Lower leg skin (tissue), 4 donors: ENCODE data around the gene PITPNC1. TPM values are rescaled to one million over a fixed set of nuclear protein-coding genes. Genes with fewer than 3 reads are reported as not detected.

Source experiments
- DNase-seq, 2 donors: peaks; one replicate each; pipeline ENCODE4 v3.0.0-alpha.2; 2019; ENCODE audit warnings: low spot score in 2 of 2
- H3K4me3 ChIP-seq: fragments of 200-600 bp; sonication (generic); 2 replicates; pipeline ENCODE4 v1.5.1; 2017; ENCODE audit warnings: mild to moderate bottlenecking, low read depth; ENCODE audit not compliant: poor library complexity, severe bottlenecking
- POLR2A ChIP-seq, 2 donors: fragments of 450-650 bp; IDR thresholded peaks; one replicate each; pipeline ENCODE4 v1.6.1; 2016 to 2017; ENCODE audit warnings: antibody characterized with exemption in 2 of 2, mild to moderate bottlenecking in 1 of 2, moderate library complexity in 1 of 2
- WGBS, 2 donors: methylation state at CpG; one replicate each; pipeline ENCODE4 v1.1.5; 2018; 5-methylcytosine and 5-hydroxymethylcytosine counted together
- intact Hi-C: fragments of 100-400 bp; cut with DNase I; formaldehyde crosslinking; loops from one replicate; pipeline ENCODE4 v1.15.0; 2023; ENCODE audit warnings: low total_unique reads
- total RNA-seq, 4 donors: library from RNA; depleted of rRNA; stranded (reverse); fragments of >200 nt; gene quantifications; one replicate each; pipeline ENCODE4 v1.1.0, GENCODE V29; 2016
- TF ChIP-seq, protein P1 (sequence below), 3 donors: fragments of 450-650 bp; IDR thresholded peaks; one replicate each; pipeline ENCODE4 v1.5.1; 2016; ENCODE audit warnings: antibody characterized with exemption in 3 of 3, mild to moderate bottlenecking in 3 of 3, moderate library complexity in 2 of 3

The PITPNC1 gene
- total RNA-seq, 4 donors from 2014 or later = 1.7 to 8.2 (median 4.6) TPM

DNA sequence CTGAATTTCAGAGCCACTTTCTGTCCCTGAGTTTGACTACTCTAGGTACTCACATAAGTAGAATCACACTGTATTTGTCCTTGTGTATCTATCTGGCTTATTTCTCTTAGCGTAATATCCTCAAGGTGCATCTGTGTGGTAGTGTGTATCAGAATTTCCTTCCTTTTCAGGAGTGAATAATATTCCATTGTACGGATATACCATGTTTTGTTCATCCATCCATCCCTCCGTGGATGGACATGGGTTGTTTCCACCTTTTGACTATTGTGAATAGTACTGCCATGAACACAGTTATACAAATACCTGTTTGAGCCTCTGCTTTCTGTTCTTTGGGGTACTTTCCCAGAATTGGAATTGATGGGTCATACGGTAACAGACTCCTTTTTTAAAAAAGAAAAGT, 111.7 kb downstream of the PITPNC1 start:
- TF ChIP-seq, protein P1, sequence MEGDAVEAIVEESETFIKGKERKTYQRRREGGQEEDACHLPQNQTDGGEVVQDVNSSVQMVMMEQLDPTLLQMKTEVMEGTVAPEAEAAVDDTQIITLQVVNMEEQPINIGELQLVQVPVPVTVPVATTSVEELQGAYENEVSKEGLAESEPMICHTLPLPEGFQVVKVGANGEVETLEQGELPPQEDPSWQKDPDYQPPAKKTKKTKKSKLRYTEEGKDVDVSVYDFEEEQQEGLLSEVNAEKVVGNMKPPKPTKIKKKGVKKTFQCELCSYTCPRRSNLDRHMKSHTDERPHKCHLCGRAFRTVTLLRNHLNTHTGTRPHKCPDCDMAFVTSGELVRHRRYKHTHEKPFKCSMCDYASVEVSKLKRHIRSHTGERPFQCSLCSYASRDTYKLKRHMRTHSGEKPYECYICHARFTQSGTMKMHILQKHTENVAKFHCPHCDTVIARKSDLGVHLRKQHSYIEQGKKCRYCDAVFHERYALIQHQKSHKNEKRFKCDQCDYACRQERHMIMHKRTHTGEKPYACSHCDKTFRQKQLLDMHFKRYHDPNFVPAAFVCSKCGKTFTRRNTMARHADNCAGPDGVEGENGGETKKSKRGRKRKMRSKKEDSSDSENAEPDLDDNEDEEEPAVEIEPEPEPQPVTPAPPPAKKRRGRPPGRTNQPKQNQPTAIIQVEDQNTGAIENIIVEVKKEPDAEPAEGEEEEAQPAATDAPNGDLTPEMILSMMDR (IDR thresholded peaks at IDR 0.05) = no peak
- TF ChIP-seq POLR2A (IDR thresholded peaks at IDR 0.05) = no peak
- no peak for DNase-seq
- 99% methylated on average over 4 of the region's 4 CpGs for WGBS, 2 donors
- intact Hi-C loops = no loop called here
- H3K4me3 ChIP-seq = no peak overlapping the region

DNA sequence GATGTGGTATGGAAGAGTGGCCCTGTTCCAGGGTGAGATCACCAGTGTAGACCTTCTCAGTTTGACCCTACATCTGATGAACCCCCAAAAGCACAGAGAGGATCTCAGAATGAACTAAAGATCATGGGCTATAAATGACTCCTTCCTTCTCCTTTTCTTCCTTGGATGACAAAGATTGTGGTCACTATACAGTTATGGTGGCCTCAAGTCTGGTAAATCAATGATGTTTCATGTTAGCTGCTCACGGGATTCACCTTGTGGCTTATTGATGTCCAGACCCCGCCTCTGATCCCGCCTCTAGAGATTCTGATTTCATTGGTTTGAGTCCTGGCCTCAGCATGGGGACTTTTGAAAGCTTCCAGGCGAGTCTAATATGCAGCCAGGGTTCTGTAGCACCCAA, 112.2 kb downstream of the PITPNC1 start:
- 97% methylated on average over 4 of the region's 4 CpGs for WGBS, 2 donors
- DNase-seq = no peak
- no peak for TF ChIP-seq POLR2A (IDR thresholded peaks at IDR 0.05)
- TF ChIP-seq, protein P1 (IDR thresholded peaks at IDR 0.05) = no peak
- no peak overlapping the region for H3K4me3 ChIP-seq
- intact Hi-C loops = no loop called here

DNA sequence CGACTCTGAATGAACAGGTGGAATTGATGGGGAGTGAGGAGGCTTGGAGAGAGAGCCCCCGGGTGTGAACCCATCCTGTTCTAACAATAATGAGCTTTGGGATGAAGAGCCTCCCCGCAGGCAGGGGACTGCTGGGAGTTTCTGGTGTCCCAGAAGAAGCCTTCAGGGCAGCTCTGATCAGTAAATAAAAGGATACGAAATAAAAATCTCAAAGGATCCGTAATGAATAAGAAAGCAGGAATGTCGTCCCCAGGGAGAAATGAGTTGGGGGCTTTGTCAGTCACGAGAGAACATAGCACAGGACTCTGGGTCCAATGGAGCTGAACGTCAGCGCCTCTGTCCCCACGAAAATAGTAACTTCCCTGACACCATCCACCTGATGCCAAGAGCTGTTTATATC, 113.4 kb downstream of the PITPNC1 start:
- WGBS, 2 donors = 47 to 49% methylated on average over 10 of the region's 10 CpGs
- TF ChIP-seq, protein P1 (IDR thresholded peaks at IDR 0.05) = no peak
- no peak for TF ChIP-seq POLR2A (IDR thresholded peaks at IDR 0.05)
- intact Hi-C loops = no loop called here
- no peak overlapping the region for H3K4me3 ChIP-seq
- DNase-seq = peak in 1 of 2 donors; percentile 63

DNA sequence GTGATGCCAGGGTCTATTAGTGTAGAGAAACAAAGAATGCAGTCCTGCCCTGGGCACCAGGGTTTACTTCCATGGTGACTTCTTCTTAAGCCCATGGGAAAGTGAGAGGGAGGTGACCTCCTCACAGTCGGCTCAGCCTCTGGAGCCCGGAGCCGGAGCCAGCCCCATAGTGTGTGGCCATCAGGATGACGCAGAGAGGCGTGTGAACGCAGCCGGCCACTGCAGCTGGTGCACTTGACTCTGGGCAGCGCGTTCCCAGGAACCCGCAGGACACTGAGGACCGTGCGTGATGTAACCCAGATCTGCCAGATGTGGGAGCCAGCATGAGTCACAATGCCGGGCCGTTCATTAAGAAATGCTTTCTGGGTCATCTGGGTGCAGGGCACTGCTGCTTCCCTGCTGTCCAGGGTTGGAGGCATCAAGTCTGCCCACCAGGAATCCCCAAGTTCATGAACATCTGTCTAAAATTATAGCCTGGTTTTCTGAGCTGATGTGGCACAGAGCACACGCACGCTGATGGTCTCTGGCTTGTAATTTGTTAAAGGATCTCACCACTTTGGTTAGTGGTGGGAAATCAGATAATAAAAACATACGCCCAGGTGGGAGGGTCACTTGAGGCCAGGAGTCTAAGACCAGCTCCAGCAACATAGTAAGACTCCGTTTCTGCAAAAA, 114.1 kb downstream of the PITPNC1 start:
- TF ChIP-seq POLR2A (IDR thresholded peaks at IDR 0.05) = no peak
- TF ChIP-seq, protein P1 (IDR thresholded peaks at IDR 0.05) = no peak
- DNase-seq = peak; percentile 82 to 96
- WGBS, 2 donors = 20 to 30% methylated on average over 18 of the region's 18 CpGs
- H3K4me3 ChIP-seq = no peak overlapping the region
- intact Hi-C loops = no loop called here

DNA sequence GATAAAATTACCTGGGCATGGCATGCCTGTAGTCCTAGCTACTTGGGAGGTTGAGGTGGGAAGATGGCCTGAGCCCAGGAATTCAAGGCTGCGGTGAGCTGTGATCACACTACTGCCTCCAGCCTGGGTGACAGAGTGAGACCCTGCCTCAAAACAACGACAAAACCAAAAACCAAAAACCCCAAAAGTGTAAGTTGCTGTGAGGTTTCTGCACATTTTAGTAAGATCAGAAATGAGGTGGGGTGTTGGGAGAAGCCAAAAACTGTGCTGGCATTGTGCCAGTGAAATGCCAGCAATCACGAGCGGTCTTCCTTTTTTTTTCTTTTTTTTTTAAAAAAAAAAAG, 114.6 kb downstream of the PITPNC1 start:
- WGBS, 2 donors = 35 to 48% methylated on average over 4 of the region's 4 CpGs
- no peak overlapping the region for H3K4me3 ChIP-seq
- intact Hi-C loops = no loop called here
- TF ChIP-seq, protein P1 (IDR thresholded peaks at IDR 0.05) = no peak
- TF ChIP-seq POLR2A (IDR thresholded peaks at IDR 0.05) = no peak
- DNase-seq = peak in 1 of 2 donors; percentile 66

DNA sequence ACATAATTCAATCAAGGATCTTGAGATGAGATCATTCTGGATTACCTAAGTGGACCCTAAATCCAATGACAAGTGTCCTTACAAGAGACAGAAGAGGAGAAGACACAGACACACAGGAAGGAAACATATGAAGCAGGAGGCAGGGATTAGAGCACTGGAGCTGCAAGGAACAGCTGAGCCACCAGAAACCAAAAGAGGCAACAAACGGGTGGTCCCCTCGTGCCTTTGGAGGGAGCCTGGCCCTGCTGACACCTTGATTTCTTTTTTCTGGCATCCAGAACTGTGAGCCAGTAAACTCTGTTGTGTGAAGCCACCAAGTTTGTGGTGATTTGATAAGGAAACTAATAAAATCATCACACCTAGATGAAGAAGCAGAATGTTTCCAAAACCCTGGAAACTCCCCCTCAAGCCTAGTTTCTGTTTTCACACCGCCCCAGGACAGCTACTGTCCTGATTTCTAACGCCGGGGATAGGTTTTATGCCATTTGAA, 115.2 kb downstream of the PITPNC1 start:
- H3K4me3 ChIP-seq = no peak overlapping the region
- TF ChIP-seq, protein P1 (IDR thresholded peaks at IDR 0.05) = no peak
- TF ChIP-seq POLR2A (IDR thresholded peaks at IDR 0.05) = no peak
- intact Hi-C loops = no loop called here
- 55 to 66% methylated on average over 5 of the region's 5 CpGs for WGBS, 2 donors
- peak in 1 of 2 donors; percentile 52 for DNase-seq
